Rectal smooth muscle tissue (tissue), 1 donor: ENCODE results near the gene CCNI2.

Source experiments
- H3K27ac ChIP-seq: one replicate; pipeline ENCODE4 v1.7.0; 2013; ENCODE audit warnings: low read depth, low read length, inconsistent platforms
- H3K27me3 ChIP-seq: one replicate; pipeline ENCODE4 v1.7.0; 2013; ENCODE audit warnings: low read length; ENCODE audit not compliant: control insufficient read depth, insufficient read depth
- H3K36me3 ChIP-seq: one replicate; pipeline ENCODE4 v1.7.0; 2013; ENCODE audit warnings: low read length; ENCODE audit not compliant: control insufficient read depth, insufficient read depth
- H3K4me1 ChIP-seq: one replicate; pipeline ENCODE4 v1.7.0; 2013; ENCODE audit warnings: low read length; ENCODE audit not compliant: control insufficient read depth, insufficient read depth
- H3K4me3 ChIP-seq: one replicate; pipeline ENCODE4 v1.7.0; 2013; ENCODE audit warnings: low read length
- H3K9ac ChIP-seq: one replicate; pipeline ENCODE4 v1.7.0; 2013; ENCODE audit warnings: low read length

Gene CCNI2

DNA sequence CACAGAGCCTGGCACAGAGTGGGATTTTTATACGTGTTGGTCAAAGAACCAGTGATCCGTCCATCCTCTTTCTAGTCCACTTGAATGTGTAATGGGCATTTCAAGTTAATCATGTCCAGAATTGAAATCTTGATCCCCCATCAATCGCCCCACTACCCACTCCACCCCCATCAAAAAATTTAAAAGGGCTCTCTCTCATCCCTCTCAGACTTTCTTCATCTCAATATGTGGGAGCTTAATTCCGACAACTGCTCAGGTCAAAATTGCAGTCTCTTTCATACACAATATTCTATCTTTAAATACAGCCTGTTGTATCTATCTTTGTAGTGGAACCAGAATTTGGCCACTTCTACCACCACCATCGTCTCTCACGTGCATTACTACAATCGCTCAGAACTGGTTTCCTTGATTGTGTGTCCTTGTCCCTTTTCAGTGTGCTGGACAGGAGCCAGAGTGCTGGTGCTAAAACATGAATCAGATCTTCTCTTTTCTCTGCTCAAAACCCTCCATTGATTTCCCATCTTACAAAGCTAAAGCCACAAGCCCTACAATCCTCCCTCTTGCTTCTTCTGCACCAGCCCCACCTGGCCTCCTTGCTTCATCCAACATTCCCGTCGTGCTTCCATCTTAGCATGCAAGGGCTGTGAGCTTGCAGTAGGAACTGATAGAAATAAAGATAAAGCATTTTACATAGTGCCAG is 9.1 kb upstream of the CCNI2 start:
- peaks cover 5% of the 10 kb centered on the region for H3K4me1 ChIP-seq
- H3K27me3 ChIP-seq = peaks cover 2% of the 10 kb centered on the region
- H3K9ac ChIP-seq = no peak overlapping the region
- H3K4me3 ChIP-seq = peak overlapping the region; percentile 88
- no peak overlapping the region for H3K27ac ChIP-seq
- no peaks in the 10 kb centered on the region for H3K36me3 ChIP-seq

DNA sequence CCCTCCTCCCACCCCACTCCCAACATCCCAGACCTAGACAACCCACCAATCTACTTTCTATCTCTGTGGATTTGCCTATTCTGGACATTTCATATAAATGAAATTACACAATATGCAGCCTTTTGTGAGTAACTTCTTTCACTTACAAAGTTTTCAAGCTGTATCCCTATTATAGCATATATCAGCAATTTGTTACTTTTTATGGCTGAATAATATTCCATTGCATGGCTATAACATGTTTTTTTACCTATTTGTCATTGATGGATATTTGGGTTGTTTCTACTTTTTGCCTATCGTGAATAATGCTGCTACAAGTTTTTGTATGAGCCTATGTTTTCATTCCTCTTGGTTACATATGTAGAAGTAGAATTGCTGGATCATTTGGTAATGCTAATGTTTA is 8.0 kb upstream of the CCNI2 start:
- H3K4me3 ChIP-seq = no peak overlapping the region
- peaks cover 3% of the 10 kb centered on the region for H3K27me3 ChIP-seq
- H3K27ac ChIP-seq = no peak overlapping the region
- H3K4me1 ChIP-seq = peaks cover 5% of the 10 kb centered on the region
- H3K36me3 ChIP-seq = no peaks in the 10 kb centered on the region
- no peak overlapping the region for H3K9ac ChIP-seq

DNA sequence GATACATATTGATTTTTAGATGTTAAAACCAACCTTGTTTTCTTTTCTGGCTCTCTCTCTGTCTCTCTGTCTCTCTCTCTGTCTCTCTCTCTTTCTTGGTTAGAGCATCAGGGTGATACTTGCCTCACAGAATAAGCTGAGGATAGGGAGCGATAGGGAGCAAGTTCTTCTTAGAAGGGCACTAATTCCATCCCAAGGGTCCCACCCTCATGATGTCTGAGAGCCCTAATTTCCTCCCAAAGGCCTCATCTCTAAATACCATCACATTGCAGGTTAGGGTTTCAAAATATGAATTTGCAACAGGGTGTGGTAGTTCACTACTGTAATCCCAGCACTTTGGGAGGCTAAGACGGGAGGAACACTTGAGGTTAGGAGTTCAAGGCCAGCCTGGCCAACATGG is 5.1 kb upstream of the CCNI2 start:
- Histone ChIP-seq H3K4me3 (no peak overlapping the region), H3K27me3 (peaks cover 6% of the 10 kb centered on the region), H3K36me3 (no peaks in the 10 kb centered on the region), H3K4me1 (no peaks in the 10 kb centered on the region), H3K9ac (no peak overlapping the region), H3K27ac (no peak overlapping the region)

DNA sequence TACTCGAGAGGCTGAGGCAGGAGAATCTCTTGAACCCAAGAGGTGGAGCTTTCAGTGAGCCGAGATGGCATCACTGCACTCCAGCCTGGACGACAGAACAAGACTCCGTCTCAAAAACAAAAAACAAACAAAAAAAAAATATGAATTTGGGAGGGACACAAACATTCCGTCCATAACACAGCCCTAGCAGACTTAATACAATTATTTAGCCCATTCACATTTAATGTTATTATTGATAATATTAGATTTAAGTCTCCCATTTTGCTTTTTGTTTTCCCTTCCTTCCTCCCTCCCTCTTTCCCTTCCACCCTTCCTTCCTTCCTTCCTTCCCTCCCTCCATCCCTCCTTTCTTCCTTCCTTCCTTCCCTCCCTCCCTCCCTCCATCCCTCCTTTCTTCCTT is 4.6 kb upstream of the CCNI2 start:
- Histone ChIP-seq H3K4me1 (no peaks in the 10 kb centered on the region), H3K4me3 (no peak overlapping the region), H3K27me3 (peaks cover 6% of the 10 kb centered on the region), H3K9ac (no peak overlapping the region), H3K36me3 (no peaks in the 10 kb centered on the region), H3K27ac (no peak overlapping the region)

DNA sequence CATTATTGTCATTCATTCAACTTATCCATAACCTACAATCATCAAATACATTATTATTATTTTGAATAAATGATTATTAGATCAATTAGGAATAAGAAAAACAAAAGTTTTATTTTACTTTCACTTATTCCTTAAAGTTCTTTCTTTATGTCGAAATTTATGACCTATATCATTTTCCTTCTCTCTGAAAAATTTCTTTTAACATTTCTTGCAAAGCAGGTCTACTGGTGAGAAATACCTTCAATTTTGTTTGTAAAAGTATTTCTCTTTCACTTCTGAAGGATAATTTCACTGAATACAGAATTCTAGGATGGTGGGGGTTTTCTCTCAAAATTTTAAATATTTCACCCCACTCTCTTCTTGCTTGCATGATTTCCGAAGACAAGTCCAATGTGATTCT is 2.6 kb upstream of the CCNI2 start:
- no peaks in the 10 kb centered on the region for H3K4me1 ChIP-seq
- H3K36me3 ChIP-seq = no peaks in the 10 kb centered on the region
- H3K27me3 ChIP-seq = peaks cover 6% of the 10 kb centered on the region
- no peak overlapping the region for H3K9ac ChIP-seq
- no peak overlapping the region for H3K4me3 ChIP-seq
- no peak overlapping the region for H3K27ac ChIP-seq

DNA sequence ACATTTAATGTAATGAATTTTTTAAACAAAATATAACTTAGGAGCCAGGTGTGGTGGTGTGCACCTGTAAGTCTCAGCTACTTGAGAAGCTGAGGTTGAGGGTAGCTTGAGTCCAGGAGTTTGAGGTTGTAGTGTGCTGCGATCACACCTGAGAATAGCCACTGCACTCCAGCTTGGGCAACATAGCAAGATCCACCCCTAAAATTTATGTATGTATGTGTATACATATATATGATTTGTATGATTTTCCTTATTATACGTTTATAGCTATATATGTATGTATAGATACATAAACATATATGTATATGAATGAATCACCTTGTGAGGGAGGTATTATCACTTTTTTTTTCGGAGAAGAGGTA is 653 bp upstream of the CCNI2 start:
- H3K4me3 ChIP-seq = peak overlapping the region; percentile 55
- peaks cover 6% of the 10 kb centered on the region for H3K27me3 ChIP-seq
- H3K36me3 ChIP-seq = no peaks in the 10 kb centered on the region
- H3K4me1 ChIP-seq = no peaks in the 10 kb centered on the region
- no peak overlapping the region for H3K27ac ChIP-seq
- no peak overlapping the region for H3K9ac ChIP-seq

DNA sequence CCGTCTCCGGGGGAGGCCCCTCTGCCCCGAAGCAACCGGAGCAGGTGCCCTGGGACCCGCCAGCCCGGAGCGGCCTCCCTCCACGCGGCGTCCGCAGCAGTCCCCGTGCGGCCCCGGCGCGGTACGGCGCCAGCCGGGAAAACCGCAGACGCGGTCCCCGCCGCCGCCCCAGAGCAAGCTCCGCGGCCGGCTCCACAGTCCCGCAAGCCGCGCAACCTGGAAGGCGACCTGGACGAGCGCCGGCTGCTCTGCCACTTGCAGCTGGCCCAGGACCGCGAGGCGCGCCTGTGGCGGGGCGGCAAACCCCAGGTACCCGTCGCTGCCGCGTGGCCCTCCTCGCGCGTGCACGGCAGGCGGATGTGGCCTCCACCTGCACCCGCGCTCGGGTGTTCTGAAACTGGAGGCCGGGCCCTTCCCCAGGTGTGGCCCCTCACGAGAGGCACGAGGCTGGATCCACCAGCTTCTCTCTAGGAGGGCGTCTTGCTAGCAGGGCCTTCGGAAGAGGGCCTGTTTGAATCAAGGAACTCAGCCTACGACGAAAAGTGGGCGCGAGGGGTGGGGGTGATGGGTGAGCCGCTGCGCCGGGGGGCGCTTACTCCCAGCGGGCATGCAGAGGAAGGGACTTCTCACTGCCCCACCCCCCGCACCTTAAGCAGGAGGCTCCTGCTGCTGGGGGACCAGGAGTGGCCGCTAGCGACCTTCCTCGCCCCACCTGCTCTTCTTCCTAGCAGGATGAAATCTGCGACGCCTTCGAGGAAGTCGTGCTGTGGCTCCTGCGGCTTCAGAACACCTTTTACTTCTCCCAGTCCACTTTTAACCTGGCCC is 602 bp downstream of the CCNI2 start:
- peaks cover 6% of the 10 kb centered on the region for H3K27me3 ChIP-seq
- no peaks in the 10 kb centered on the region for H3K4me1 ChIP-seq
- H3K27ac ChIP-seq = no peak overlapping the region
- no peaks in the 10 kb centered on the region for H3K36me3 ChIP-seq
- no peak overlapping the region for H3K9ac ChIP-seq
- H3K4me3 ChIP-seq = peak overlapping the region; percentile 55

DNA sequence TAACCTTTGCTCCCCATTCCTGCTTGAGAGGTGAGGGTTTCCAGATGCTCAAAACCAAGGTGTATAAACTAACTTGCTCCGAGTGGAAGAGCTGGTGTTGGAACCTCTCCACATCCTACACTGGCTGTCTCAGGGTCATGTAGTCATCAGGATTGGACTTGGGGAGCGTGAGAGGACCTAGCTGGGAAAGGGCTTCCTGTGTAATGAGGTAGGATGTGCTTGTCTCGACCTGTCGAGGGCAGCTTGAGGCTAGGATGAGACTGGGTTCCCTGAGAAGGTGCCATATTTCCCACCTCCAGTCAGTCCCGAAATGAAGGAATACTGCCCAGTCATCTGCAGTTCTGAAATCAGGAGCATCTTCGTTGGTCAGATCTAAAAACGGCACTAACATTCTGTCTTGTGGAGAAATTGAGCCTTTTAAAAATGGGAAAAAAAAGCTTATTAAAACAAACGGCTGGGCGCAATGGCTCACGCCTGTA is 1.3 kb downstream of the CCNI2 start:
- H3K27ac ChIP-seq = no peak overlapping the region
- no peaks in the 10 kb centered on the region for H3K4me1 ChIP-seq
- peaks cover 3% of the 10 kb centered on the region for H3K27me3 ChIP-seq
- no peak overlapping the region for H3K9ac ChIP-seq
- no peak overlapping the region for H3K4me3 ChIP-seq
- H3K36me3 ChIP-seq = no peaks in the 10 kb centered on the region

DNA sequence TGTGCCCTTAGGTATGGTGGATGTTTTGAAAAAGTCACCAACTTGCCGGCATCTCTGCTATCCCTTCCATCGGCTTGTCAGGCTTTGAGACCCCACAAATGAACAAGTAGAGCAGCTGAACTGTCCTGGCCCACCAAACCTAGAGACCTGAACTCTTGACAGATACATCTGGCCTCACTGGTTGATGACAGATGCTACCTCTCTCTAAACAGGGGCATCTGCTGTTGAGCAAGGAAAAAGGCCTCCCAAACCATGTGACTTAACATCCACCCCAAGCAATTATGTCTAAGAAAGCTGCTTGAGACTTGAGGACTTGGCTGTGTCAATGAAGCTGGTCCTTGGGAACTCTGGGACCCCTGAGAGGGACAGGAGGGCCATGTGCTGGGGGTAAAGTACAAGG is 2.3 kb downstream of the CCNI2 start:
- Histone ChIP-seq H3K27ac (no peak overlapping the region), H3K4me3 (no peak overlapping the region), H3K27me3 (peaks cover 3% of the 10 kb centered on the region), H3K9ac (no peak overlapping the region), H3K36me3 (no peaks in the 10 kb centered on the region), H3K4me1 (no peaks in the 10 kb centered on the region)

DNA sequence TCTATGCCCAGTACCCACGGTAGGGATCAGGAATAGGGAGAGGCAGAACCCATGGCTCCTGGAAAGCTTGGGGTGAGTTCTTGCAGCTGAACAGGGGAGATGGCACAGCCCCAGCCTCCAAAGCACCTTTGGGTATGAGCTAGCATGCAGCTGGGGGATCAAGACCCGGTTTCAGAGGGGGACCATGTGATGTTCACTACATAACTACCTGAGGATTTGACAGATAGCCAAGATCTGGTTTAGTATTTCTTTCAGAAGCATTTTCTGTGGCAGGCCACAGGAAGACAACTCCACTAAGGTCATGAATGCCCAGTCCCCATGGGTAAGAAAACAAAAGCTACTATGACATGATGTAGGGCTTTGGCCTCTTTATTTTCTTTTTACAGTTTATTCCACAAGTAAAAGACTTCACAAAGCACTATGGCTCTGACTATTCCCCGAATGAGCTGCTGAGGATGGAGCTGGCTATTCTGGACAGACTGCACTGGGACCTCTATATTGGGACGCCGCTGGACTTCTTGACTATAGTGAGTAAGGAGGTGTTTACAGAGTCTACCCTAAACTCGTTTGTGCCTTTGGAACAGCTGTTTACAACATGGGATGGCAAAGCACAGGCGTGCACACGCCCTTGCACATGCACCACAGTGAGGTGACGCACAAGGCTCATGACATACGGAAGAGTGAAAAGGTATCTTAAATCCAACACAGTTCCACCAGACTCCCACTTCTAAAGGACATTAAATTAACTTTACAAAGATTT is 3.4 kb downstream of the CCNI2 start:
- no peak overlapping the region for H3K4me3 ChIP-seq
- no peaks in the 10 kb centered on the region for H3K4me1 ChIP-seq
- H3K9ac ChIP-seq = no peak overlapping the region
- H3K27ac ChIP-seq = no peak overlapping the region
- peaks cover 3% of the 10 kb centered on the region for H3K27me3 ChIP-seq
- no peaks in the 10 kb centered on the region for H3K36me3 ChIP-seq

DNA sequence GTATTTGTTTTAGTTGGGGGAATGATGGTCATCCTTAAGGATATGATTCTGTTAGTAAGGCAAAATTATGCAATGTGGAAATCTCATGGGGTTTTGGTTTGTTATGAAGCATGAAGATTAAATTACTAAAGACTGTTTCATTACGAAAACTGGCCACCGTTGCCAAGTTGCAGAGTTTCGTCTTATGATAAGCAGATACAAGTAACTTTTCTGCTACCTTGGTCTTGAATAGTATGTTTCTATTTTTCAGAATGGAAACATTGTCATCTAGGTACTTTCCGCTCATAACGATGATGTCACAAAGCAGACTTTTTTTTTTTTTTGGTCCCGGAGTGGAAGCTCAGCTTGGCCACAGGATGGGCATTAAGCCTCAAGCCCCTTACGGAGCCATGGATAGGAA is 4.2 kb downstream of the CCNI2 start:
- Histone ChIP-seq H3K36me3 (no peaks in the 10 kb centered on the region), H3K27me3 (peaks cover 3% of the 10 kb centered on the region), H3K27ac (no peak overlapping the region), H3K4me3 (no peak overlapping the region), H3K9ac (no peak overlapping the region), H3K4me1 (no peaks in the 10 kb centered on the region)

DNA sequence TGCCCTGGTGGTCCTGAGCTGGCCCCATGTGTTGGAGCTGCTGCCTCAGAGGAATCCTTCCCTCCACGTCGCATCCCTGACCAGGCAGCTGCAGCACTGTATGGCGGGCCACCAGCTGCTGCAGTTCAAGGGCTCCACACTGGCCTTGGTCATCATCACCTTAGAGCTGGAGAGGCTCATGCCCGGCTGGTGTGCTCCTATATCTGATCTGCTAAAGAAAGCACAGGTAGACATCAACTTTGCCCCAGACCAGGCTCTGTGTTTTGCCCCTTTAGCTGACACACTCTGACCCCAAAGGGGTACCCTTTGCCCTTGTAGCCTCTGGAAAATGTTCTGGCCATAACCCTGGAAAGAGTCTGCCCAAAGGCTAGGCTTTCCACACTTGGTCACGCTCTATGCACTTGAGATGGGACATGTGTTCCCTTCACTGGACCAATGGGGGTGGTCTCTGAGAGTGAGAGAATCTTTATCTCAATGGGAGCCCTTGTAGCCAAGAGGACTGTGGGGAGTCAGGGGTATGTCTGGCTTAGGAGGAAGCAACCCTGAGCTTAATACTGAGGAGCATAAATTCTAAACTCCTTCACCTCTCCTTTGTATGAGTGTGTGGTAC is 4.8 kb downstream of the CCNI2 start:
- Histone ChIP-seq H3K27me3 (no peaks in the 10 kb centered on the region), H3K4me1 (no peaks in the 10 kb centered on the region), H3K36me3 (no peaks in the 10 kb centered on the region), H3K4me3 (no peak overlapping the region), H3K9ac (no peak overlapping the region), H3K27ac (no peak overlapping the region)
